ENCODE results near the gene KLHL40.

DNA sequence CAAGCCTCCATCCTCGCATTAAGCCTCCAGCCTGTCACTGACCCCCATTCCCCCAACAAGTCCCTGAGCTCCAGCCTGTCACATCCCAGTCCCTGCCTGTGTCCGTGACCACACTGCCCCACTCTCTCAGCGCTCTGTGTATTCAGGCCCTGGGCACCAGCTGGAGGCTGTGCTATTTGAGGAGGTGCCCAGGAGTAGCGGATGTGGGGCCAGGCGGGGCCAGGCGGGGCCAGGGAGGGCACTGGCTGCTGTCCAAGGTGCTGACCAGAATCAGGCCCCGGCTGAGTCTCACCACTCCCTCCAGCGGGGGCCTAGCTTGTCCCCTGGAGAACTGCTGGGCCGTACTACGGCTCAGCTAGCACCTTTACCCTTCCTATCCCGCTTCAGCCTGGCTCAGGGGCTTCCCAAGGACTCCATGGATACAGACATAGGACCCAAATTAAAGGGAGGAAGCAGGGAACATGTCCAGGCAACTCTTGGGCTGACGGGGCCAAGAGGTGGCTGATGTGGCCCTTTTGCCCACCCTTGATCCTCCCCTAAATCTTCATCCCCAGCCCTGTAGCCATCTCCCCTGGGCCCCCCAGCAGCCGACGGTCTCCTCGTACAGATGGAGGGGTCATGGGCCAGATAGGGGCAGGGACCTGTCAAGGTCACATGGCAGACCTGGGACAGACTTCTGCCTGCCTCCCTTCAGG lies 16.2 kb downstream of the KLHL40 start:
- TF ChIP-seq, protein P1, sequence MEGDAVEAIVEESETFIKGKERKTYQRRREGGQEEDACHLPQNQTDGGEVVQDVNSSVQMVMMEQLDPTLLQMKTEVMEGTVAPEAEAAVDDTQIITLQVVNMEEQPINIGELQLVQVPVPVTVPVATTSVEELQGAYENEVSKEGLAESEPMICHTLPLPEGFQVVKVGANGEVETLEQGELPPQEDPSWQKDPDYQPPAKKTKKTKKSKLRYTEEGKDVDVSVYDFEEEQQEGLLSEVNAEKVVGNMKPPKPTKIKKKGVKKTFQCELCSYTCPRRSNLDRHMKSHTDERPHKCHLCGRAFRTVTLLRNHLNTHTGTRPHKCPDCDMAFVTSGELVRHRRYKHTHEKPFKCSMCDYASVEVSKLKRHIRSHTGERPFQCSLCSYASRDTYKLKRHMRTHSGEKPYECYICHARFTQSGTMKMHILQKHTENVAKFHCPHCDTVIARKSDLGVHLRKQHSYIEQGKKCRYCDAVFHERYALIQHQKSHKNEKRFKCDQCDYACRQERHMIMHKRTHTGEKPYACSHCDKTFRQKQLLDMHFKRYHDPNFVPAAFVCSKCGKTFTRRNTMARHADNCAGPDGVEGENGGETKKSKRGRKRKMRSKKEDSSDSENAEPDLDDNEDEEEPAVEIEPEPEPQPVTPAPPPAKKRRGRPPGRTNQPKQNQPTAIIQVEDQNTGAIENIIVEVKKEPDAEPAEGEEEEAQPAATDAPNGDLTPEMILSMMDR (IDR thresholded peaks at IDR 0.05; ENCODE audit: insufficient read depth, low read depth, low read length), result no peak
- TF ChIP-seq EZH2 (IDR thresholded peaks at IDR 0.05; ENCODE audit: insufficient read depth, low read length), result no peak
